ENCODE data around the gene GALNT10.

The GALNT10 gene

DNA sequence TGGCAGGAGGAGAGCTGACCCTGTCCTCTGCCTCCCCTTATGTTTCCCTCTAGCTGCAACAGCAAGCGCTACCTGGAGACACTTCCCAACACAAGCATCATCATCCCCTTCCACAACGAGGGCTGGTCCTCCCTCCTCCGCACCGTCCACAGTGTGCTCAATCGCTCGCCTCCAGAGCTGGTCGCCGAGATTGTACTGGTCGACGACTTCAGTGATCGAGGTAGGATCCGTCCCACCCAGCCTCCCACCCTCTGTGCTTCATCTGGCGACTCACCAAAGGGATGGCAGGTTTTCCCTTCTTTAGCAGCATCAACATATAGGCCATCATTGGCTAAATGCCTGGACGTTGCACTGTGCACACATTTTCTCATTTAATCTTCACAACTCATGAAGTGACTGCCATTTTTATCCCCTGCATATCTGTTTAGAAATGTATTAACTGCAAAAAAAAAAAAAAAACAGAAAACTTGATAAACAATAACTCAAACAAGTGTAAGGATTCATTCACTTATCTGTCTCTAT, 139.0 kb downstream of the GALNT10 start:
- DNase-seq: no peak

DNA sequence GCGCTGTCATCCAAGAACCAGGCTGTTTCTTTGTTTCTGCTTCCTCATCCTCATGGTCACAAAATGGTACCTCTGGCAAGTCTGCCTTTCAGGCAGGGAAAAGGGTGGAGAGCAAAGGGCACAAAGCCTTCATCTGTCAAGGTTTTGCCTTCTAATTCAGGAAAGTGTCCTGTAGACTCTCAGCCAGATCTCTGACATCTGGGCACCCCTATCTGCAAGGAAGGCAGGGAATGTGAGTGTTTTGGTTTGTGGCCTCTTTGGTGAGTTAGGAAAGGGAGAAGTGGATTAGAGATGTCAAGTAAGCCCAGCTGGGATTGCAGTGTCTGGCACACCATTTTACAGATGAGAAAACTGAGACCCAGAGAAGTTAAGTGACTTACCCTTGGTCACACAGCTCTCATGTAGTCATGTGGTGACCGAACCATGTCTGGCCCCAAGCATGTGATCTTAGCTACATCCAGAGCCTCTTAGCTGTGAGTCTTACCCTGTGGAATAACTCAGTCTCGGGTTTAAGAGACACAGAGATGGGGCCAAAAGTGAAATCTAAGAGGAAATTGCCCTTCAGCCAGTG, 139.6 kb downstream of the GALNT10 start:
- DNase-seq: no peak

DNA sequence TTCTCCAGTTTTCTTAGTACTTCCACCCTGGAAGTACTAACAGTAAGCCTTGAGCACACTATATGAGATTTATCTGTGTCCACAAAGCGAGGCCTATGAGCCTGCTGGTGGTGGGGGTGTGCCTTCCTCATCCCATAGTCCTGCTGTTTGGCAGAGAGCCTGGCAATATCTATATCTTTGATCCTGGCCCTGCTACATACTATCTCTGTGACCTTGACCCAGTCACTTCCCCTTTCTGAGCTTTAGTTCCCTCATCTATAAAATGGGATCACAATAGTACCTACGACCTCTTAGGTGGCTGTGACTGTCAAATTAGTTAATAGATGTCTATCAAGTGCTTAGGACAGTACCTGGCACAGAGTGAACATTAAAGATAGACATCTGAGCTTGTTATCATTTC, 140.7 kb downstream of the GALNT10 start:
- DNase-seq: no peak

DNA sequence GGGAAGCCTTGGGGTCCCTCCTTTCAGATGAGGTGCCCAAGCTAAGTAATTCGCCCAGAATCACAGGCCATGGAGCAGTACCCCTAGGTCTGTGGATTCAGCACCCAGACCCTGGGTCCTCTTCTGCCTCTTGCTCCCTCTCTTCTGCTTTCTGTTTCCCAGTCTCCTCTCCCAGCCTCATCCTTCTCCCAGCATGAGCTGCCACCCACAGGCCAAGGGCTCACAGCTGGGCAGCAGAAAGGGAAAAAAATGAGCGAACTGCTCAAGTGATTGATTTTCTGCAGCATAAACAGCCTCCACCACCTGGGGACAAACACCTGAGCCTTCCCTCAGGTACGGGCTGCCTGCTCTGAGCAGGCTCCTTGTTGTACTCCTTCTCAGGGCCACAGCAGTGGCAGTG, 141.4 kb downstream of the GALNT10 start:
- no peak for DNase-seq

DNA sequence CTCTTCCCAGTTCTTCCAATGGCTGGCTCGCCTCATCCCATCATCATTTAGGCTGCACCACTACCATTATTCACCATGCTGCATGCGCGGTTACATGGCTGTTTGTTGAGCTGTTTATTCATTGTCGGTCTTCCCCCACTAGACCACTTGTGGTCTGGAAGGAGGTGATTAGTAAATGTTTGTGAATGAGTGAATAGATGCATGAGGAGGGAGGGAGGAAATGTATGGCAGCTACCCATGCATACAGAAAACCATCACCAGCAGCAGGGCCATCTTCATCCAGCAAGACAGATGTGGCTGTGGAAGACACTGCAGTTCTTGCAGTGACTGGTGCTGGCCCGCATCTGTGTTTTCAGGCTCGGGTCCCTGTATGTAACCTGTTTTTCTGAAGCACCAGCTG, 141.9 kb downstream of the GALNT10 start:
- DNase-seq: no peak

DNA sequence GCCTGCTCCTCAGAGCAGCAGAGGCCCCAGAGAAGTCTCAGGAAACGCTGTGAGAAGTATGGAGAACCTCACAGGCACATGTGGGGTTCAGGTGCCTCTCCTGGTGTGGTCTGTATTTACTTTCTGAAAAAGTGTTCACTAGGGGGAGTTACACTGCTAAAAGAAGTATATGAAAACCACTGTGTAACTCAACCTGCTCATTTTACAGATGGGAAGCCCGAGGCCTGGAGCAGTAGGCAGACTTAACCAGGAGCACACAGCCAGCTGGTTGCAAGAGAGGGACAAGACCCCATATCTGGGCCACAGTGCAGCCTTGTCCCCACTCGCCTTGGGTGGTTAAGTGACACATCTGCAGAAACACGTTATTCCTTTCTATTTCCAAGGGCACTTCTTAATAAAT, 142.5 kb downstream of the GALNT10 start:
- DNase-seq: no peak

DNA sequence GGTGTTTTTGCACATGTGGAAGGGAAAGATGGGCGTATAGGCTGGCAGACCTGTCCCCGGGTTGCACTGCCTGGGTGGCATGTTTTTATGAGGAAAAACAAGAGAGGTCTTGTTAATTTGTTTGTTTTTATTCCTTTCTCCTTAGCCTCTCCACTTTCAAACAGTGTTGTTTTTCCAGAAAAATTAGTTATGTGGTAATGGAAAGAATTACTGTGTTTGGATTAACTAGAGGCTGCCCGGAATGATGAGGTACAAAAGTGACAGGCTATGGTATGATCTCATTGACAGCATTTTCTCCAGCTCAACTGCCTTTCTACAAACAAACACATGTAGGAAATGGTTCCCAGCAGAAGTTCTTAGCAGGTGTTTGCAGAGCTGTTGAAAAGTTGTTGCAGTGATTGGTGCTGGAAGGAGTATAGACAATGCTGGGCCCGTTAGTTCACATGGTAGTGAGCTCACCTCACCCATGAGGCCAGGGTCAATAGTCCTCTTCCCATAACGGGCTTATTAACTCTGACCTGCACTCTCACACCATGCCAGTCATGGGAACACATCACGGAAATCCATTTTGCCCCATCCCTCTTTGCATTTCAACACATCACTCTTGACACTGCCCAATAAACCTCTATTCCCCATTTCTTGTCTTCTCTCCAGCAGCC, 144.0 kb downstream of the GALNT10 start:
- DNase-seq: no peak

DNA sequence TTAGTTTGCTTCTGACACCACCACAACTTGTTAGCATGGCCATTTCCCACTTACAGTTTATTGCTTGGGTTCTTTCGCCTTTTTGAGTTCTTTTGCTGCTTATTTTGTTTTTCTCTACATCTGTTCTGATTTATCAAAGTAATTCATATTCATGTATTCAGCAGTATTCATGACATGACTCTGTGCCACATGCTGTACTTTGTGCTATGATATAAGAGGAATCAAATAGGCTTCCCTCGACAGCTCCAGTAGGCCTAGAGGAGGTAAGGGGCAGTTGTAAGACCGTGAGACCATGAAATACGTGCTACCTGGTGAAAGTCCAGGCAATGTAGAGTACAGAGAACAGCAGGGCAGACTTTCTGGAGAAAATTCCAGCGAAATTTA, 144.5 kb downstream of the GALNT10 start:
- DNase-seq: no peak

DNA sequence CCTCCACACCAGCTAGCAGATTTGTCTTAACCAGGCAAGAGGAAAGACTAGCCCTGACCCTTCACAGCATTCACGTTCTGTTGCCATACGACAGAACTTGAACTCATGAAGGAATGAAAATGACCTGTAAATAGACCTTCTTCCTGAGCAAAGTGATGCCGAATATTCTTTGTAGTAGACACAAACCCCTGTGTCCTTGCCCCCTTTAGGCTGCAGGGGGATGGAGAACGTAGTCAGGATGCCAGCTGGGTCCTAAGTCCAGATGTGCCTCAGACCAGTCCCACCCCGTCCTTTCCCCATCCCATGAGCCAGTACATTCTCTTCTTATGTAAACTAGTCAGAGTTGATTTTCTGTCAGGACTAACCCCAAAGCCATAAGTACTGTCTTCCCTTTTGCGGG, 151.1 kb downstream of the GALNT10 start:
- no peak for DNase-seq

DNA sequence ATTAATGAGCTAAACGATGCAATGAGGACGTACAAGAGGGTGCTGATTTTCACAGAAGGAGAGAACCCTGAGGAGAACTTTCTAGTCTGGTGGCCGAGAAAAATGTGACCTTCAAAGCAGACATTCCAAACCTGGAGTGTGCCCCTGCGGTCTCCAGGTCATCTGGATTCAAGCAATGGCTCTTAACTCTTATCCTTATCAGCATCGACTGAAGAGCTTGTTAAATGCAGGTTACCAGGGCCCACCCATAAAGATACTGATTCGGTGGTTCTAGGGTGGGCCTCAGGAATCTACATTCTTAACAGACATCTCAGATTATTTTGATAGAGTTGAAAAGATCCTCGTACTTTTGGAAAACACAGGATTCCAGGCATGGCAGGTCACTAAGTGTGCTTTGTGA, 151.7 kb downstream of the GALNT10 start:
- DNase-seq: no peak

DNA sequence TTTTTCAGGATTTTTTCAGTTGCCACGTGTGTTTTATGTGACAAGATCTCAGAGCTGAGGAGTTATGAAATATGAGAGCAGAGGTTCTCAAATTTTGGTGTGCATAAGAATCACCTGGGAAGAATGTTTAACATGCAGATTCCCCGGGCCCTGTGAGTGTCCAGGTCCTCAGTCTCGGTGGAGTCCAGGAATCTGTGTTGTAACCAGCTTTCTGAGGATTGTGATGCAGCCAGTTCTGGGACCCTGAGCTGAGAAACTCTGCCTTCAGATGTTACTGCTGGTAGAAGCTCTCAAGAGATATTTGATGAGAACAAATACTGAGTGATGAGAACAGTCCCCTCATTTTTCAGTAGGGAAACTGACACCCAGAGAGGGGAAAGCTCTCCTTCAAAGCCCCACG, 152.4 kb downstream of the GALNT10 start:
- DNase-seq: no peak

DNA sequence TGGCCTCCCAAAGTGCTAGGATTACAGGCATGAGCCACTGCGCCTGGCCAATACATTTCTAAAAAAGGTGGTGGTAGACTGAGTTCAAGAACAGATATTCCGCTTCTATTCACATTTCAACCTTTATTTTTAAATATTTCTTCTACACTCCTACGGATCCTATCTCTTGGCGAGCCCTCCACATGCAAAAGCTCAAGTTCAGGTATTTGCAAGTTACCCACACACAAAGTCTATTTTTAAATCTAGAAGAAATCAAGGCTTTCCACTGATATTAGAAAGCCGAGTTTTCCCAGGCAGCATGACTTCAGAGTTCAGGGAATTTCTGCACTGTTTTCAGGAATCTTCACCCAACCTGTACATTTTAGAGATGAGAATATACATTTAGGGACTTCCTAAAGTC, 153.9 kb downstream of the GALNT10 start:
- DNase-seq: no peak

DNA sequence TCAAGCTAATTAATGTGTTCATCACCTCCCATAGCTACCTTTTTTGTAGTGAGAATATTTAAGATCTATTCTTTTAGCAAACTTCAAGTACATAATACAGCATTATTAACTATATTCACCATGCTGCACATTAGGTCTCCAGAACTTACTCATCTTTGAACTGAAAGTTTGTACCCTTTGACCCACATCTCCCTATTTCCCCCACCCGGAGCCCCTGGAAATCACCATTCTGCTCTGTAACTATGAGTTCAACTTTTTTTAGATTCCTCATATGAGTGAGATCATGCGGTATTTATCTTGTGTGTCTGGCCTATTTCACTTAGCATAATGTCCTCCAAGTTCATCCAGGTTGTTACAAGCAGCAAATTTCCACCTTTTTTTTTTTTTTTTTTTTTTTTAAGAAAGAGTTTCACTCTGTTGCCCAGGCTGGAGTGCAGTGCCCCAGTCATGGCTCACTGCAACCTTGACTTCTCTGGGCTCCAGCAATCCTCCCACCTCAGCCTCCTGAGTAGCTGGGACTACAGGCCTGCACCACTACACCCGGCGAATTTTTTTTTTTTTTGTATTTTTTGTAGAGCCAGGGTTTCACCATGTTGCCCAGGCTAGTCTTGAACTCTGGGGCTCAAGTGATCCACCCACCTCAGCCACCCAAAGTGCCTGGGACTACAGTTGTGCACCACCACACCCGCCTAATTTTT, 154.9 kb downstream of the GALNT10 start:
- DNase-seq: no peak

DNA sequence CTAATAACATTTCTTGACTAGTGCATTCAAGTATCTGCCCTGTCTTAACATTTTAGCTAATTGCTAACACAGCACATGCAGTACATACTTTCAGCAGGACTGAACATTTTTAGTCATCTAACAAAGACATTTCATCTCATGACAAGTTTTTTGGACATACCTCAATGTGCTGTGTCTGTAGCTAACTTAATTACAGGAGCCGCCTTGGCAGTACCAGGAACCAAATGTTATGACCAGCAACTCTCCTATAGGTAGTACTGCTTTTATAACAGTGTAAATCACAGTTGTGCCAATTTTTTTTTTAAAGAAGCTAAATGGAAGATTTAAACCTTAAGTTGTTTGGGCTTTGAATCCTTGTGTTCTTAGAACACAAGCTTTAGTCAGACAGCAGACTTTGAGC, 155.9 kb downstream of the GALNT10 start:
- no peak for DNase-seq

DNA sequence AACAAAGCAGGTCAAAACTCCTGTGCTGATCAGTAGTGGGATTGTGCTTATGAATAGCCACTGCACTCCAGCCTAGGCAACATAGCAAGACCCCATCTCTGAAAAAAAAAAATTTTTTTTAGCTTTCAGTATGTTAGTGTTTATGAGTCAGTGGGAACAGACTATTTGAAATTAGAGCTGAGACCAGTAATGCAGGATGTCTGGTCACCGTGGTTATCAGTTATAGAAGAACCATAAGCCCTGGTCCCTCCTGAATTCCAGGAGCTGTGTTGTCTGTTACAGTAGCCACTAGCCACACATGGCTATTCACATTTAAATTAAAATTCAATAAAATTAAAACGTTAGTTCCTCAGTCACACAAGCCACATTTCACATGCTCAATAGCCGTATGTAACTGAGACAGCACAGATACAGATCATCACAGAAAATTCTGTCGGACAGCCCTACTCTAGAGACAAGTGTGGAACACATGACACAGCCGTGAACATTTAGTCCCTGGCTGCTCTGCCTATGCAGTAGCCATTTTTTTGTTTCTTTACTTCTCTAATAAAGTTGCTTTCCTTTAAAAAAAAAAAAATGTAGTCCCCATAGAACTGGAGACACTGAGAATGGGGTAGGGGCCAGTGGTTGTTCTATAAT, 159.2 kb downstream of the GALNT10 start:
- DNase-seq: no peak

DNA sequence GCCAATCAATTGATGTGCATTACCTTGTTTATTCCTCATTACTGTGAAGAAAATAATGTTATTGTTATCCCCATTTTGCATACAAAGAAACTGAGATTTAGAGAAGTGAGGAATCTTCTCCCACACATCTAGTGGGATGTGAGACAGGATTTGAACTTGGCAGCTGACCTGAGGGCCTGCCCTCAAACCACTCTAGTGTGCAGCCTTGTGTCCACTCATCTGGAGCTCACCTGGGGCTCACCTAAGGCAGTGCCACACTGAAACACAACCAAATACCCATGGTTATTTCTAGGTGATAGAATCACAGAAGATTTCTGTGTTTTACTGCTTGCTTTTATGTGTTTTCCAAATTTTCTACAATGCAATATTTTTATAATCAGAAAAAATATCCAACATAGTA, 160.6 kb downstream of the GALNT10 start:
- no peak for DNase-seq

DNA sequence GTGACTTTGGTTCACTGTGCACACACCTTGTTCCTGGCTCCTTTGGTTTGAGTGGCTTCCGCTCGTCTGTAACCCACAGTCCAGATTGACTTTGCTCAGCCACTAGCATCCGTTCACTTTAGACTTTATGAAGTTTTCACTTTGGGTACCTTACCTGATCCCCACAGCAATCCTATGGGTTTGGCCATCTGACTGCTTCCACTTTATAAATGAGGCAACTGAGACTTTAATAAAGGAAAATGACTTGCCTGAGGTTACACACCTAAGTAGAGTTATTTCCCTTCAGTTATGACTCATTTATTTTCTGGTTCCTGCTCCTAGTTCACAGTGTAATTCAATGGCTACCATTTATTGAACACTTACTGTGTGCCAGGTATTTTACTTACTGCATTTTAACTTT, 161.0 kb downstream of the GALNT10 start:
- no peak for DNase-seq

DNA sequence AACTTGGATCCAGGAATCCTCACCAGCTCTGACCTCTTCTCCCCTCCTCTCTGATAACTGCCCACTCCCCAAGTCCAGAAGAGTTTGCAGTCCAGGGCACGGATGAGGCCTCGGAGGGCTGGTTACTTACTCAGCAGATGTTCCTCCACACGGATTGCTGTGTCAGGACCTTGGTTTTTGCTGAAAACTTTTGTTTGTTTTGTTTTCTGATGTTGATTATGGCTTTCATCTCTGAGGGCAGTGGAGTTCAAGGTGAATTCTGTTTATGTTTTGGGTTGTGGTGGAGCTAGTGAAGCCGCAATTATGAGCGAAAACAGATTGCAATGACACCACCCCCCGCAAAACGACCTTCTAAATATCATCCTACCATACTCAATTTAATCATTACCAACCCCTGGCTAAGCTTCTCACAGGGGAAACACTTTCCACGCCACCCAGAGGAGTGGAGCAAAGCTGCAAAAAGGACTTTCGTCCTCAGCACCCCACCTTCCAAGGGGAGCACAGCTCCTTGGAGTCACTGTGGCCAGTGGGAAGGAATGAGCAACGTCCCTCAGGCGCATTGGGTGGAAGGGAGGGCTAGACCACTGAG, 162.5 kb downstream of the GALNT10 start:
- no peak for DNase-seq

DNA sequence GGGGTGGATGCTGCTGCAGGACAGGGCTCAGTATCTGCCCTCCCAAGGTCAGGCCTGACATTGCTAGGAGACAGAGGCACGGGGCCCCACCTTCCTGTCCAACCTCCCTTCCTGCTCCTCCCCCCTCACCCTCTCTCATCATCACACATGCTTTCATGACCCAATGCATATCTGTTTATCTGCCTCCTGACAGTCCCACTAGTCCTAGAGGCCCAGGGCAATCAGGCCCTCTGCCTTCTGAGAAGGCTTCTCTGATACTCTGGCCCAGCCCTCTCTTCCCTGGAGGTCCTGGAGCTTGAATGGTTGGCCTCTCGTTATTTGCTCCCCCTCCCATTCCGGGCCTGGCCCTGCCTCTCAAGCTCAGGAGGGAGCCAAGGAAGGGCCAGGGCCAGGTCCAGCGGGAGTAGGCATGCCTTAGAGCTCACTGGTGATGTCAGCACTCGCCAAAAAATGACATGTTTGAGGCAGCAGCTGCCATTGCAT, 164.6 kb downstream of the GALNT10 start:
- DNase-seq: no peak

DNA sequence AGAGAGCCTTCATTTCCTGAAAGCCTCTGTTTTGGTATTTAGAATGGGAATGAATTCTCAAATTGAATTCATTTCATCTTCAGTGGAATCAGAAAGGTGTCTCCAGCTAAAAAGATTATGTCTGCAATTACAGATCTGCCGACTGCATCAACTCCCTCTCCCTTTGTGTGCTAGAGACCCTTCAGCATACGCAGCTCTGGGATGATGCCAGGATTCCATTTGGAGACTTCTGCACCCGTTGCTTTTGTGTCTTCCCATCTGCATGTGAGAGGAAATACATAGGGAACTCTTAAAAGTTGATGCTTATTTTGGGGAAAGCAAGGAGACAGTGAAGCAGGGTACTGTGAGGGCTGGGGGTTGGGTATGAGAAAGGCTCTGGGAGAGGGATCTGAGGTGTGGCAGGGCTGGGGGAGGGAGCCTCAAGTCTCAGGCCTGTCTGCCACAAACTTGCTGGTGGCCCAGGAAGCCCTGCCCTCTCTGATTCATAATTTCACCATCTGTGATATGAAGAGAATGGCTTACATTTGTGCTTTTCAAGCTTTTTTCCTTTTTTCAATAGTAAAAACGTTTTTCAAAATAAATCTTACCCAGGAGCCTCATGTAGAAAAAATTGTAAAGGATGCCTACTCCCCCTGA, 165.6 kb downstream of the GALNT10 start:
- no peak for DNase-seq

DNA sequence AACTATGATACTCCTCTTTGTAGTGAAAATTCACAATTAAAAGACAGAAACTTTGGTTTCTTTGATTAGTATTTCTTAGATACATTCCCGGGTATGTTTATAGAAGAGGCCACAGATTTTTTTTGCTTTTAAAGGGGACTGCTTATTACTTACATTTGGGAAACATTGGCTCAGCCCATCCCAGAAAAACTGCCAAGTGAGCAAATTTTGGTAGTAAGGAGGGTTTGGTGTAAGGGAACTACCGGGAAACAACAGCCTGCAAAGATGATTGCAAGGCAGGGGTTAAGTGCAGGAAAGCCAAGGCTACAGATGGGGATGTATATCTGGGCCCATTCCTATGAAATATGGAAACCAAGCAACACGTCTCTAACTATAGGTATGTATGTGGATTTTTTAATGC, 166.4 kb downstream of the GALNT10 start:
- DNase-seq: no peak

DNA sequence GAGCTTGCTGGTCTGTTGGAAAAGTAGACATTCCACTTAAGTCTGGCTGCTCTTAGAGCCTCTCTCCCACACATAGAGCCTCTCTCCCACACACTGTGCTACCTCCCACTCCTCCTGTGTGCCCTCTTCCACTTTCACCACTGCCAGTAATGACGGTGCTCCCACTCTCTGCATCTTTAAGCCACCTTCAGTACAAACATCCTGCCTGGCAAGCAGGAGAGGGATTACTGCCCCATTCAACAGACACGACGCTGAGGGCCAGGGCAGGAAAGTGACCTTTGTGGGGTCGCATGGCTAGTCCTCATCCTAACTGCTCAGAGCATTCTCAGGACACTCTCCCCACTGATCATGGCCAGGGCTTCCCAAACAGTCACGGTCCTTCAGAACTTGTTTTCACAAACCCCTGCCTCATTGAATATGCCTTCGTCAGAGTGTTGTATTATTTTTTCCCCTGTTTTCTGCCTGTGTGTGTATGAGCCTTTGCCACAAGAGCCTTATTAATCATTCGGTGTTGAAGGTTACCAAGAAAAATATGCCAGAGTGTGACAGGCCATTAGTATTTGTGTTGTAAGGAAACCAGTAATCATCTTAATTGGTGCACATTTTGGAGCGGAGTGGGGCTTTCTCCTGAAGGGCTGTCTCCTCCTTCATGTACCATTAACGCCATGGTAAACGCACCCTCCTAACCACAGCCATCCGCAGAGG, 168.1 kb downstream of the GALNT10 start:
- no peak for DNase-seq
